NT2/D1 (cell line): ENCODE results near the gene ARHGAP42.

Experiments used
- SUZ12 ChIP-seq: IDR thresholded peaks from 2 replicates; pipeline ENCODE4 v1.6.1; 2011; ENCODE audit not compliant: insufficient read length, insufficient read depth; ENCODE audit errors: extremely low read depth
- YY1 ChIP-seq: IDR thresholded peaks from 2 replicates; pipeline ENCODE4 v1.6.1; 2011; ENCODE audit not compliant: insufficient read length, insufficient read depth
- ZNF274 ChIP-seq: IDR thresholded peaks from 2 replicates; pipeline ENCODE4 v1.6.1; 2011; ENCODE audit warnings: mild to moderate bottlenecking, low read depth, low read length

DNA sequence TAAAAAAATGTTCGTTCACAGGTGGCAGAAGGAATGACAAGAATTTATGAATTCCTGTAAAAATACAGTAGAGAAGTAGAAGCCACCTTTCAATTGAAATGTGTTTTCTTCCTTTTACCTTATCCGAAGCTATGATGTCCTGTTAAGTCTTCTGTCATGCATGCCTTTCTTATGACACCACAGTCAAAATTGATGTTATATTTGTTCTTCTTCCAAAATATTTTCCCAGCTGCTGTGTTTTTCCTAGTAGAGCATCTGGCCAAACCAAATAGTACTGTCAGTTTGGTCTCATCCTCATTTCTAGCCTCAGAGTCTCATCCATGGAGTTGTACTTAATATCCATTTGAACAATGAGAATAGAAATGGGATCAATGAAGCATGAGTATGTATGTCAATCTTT lies 236.5 kb downstream of the ARHGAP42 start:
- TF ChIP-seq SUZ12 (no peak), YY1 (no peak), ZNF274 (no peak)
